GM23338 (cell line): ENCODE results near the gene CDC40. TPM values are rescaled to one million over a fixed set of nuclear protein-coding genes. Genes with fewer than 3 reads are reported as not detected.

Source experiments
- ATAC-seq: fragments of 200-7000 bp; cut with Tn5 transposase; 3 replicates; pipeline ENCODE4 v1.9.1; 2020
- DNase-seq: peaks from one replicate; pipeline ENCODE4 v3.0.0-alpha.2; 2015; ENCODE audit warnings: low spot score
- H2AFZ ChIP-seq: fragments of 200-600 bp; sonication (generic); 2 replicates; pipeline ENCODE4 v1.8.0; 2016; ENCODE audit warnings: antibody characterized with exemption, mild to moderate bottlenecking, moderate library complexity
- H3F3A ChIP-seq: fragments of 200-600 bp; sonication (generic); replicated peaks from 2 replicates; pipeline ENCODE4 v1.8.0; 2017; ENCODE audit warnings: antibody characterized with exemption, mixed run types, low read depth
- H3K27ac ChIP-seq: fragments of 200-600 bp; sonication (generic); 2 replicates; pipeline ENCODE4 v1.6.1; 2016; ENCODE audit warnings: low read depth
- H3K27me3 ChIP-seq: fragments of 200-600 bp; sonication (generic); 2 replicates; pipeline ENCODE4 v1.8.0; 2016; ENCODE audit warnings: mild to moderate bottlenecking, mixed run types, moderate library complexity; ENCODE audit not compliant: insufficient read depth
- H3K36me3 ChIP-seq: fragments of 200-600 bp; sonication (generic); 2 replicates; pipeline ENCODE4 v1.8.0; 2016; ENCODE audit warnings: mild to moderate bottlenecking; ENCODE audit not compliant: insufficient read depth
- H3K4me1 ChIP-seq: fragments of 200-600 bp; sonication (generic); 2 replicates; pipeline ENCODE4 v1.8.0; 2016; ENCODE audit warnings: mild to moderate bottlenecking, moderate library complexity; ENCODE audit not compliant: insufficient read depth
- H3K4me2 ChIP-seq: fragments of 200-600 bp; sonication (generic); 2 replicates; pipeline ENCODE4 v1.7.1; 2017; ENCODE audit warnings: mixed run types
- H3K4me3 ChIP-seq: fragments of 200-600 bp; sonication (generic); 2 replicates; pipeline ENCODE4 v1.6.1; 2016; ENCODE audit warnings: mixed run types
- H3K79me2 ChIP-seq: fragments of 200-600 bp; sonication (generic); replicated peaks from 2 replicates; pipeline ENCODE4 v1.8.0; 2017; ENCODE audit warnings: mild to moderate bottlenecking; ENCODE audit not compliant: insufficient read depth
- H3K9me2 ChIP-seq: fragments of 200-600 bp; sonication (generic); 2 replicates; pipeline ENCODE4 v1.8.0; 2017; ENCODE audit not compliant: insufficient read depth
- H4K20me1 ChIP-seq: fragments of 200-600 bp; sonication (generic); replicated peaks from 2 replicates; pipeline ENCODE4 v1.8.0; 2017; ENCODE audit warnings: mild to moderate bottlenecking; ENCODE audit not compliant: insufficient read depth
- H3K27ac Mint-ChIP-seq: 2 replicates; pipeline ENCODE4 v1.8.0; 2020; ENCODE audit warnings: inconsistent platforms, mild to moderate bottlenecking, moderate library complexity, mixed read lengths
- H3K27me3 Mint-ChIP-seq: 3 replicates; pipeline ENCODE4 v1.8.0; 2022; ENCODE audit warnings: low read depth, mild to moderate bottlenecking, moderate library complexity, mixed read lengths, inconsistent platforms; ENCODE audit not compliant: insufficient read depth, poor library complexity
- H3K36me3 Mint-ChIP-seq: 3 replicates; pipeline ENCODE4 v1.8.0; 2021; ENCODE audit warnings: low read depth, mild to moderate bottlenecking, inconsistent platforms, moderate library complexity, mixed read lengths
- H3K4me1 Mint-ChIP-seq: 3 replicates; pipeline ENCODE4 v1.8.0; 2020; ENCODE audit warnings: mild to moderate bottlenecking, inconsistent platforms, mixed read lengths
- H3K4me3 Mint-ChIP-seq: 3 replicates; pipeline ENCODE4 v1.8.0; 2021; ENCODE audit warnings: moderate library complexity, mild to moderate bottlenecking, inconsistent platforms, mixed read lengths
- H3K9me3 Mint-ChIP-seq: 3 replicates; pipeline ENCODE4 v1.8.0; 2020; ENCODE audit warnings: moderate library complexity, mild to moderate bottlenecking, inconsistent platforms, mixed read lengths
- CREB1 ChIP-seq: fragments of 250-450 bp; sonication (Bioruptor Pico); IDR thresholded peaks from 2 replicates; pipeline ENCODE4 v1.5.0; 2020; ENCODE audit warnings: low read depth, mild to moderate bottlenecking, moderate library complexity
- EZH2 ChIP-seq: fragments of 200-600 bp; sonication (generic); IDR thresholded peaks from one replicate; pipeline ENCODE4 v1.8.0; 2017; ENCODE audit warnings: antibody characterized with exemption, mild to moderate bottlenecking, low read depth; ENCODE audit not compliant: unreplicated experiment
- EZH2phosphoT487 ChIP-seq: fragments of 200-600 bp; sonication (generic); IDR thresholded peaks from one replicate; pipeline ENCODE4 v1.8.1; 2018; ENCODE audit warnings: antibody characterized with exemption; ENCODE audit not compliant: unreplicated experiment
- JUNB ChIP-seq: IDR thresholded peaks from one replicate; pipeline ENCODE4 v1.6.1; 2016; ENCODE audit warnings: antibody characterized with exemption; ENCODE audit not compliant: unreplicated experiment
- POLR2AphosphoS5 ChIP-seq: IDR thresholded peaks from 2 replicates; pipeline ENCODE4 v1.6.1; 2016; ENCODE audit warnings: antibody characterized with exemption, low read depth
- STAT1 ChIP-seq: IDR thresholded peaks from one replicate; pipeline ENCODE4 v1.6.1; 2016; ENCODE audit warnings: antibody characterized with exemption; ENCODE audit not compliant: unreplicated experiment
- ZNF114 ChIP-seq: fragments of 250-450 bp; sonication (Bioruptor Pico); IDR thresholded peaks from 2 replicates; pipeline ENCODE4 v1.5.0; 2020; ENCODE audit warnings: mild to moderate bottlenecking, moderate library complexity
- ZNF331 ChIP-seq: fragments of 250-450 bp; sonication (Bioruptor Pico); IDR thresholded peaks from 2 replicates; pipeline ENCODE4 v1.5.0; 2020; ENCODE audit warnings: low read depth, mild to moderate bottlenecking, moderate library complexity
- polyA plus RNA-seq: library from polyadenylated mRNA; unstranded; fragments of >200 nt; fragmentation: Nextera tagmentation; extraction: Ambion mirVana; gene quantifications from 2 replicates; pipeline ENCODE4 v1.2.1, GENCODE V29; 2016
- total RNA-seq: library from RNA; depleted of rRNA; stranded (reverse); fragments of >200 nt; shearing (Covaris generic); gene quantifications from 2 replicates; pipeline ENCODE4 v1.2.3, GENCODE V29; 2014
- TF ChIP-seq, protein P1 (sequence below), 2 experiments: fragments of 200-600 bp in 1 of 2; sonication (generic) in 1 of 2; conservative IDR thresholded peaks; 2 replicates each; pipeline versions ENCODE4 v1.5.1 to v1.6.1; 2016 to 2017; ENCODE audit warnings: antibody characterized with exemption in 2 of 2, low read depth in 2 of 2, mild to moderate bottlenecking in 2 of 2, moderate library complexity in 1 of 2
- TF ChIP-seq, protein P2 (sequence below): fragments of 250-450 bp; sonication (Bioruptor Pico); IDR thresholded peaks from 2 replicates; pipeline ENCODE4 v1.5.0; 2020; ENCODE audit warnings: mild to moderate bottlenecking, moderate library complexity
- TF ChIP-seq, protein P3 (sequence below): IDR thresholded peaks from 2 replicates; pipeline ENCODE4 v1.6.1; 2016; ENCODE audit warnings: antibody characterized with exemption

Gene CDC40
- total and polyA plus RNA-seq, 2 experiments from 2014 or later = 28.9 to 58.4 TPM

DNA sequence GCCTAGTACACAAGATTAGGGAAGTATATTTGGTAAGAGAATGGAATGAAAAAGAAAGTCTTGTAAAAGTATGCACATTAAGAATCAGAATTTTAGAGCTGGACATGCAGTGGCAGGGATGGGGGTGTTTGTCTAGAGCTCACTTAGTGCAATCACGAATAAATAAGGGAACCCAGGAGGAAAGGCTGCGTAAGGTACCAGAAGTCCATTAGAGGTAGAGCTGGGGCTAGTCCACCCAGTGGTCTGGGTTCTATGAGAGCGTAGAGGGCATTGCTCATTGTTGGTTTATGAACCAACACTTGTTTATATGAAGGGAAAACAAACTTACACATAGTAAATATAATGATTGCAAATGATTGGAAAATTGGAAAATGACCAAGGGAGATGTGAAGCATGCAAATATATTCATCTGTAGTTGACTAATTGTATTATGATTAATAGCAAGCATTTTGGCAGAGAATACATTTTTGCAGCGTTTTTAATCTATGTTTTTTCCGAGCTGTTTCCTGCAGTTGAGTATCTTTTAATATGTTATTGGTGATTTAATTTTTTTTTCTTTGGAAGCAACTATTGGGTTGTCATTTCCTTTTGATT, 3.2 kb downstream of the CDC40 start:
- peaks cover under 1% of the 10 kb centered on the region; the same call in 1 of the 2 replicates for H3K4me1 ChIP-seq
- H3F3A ChIP-seq = no peaks in the 10 kb centered on the region
- peaks cover 8% of the 10 kb centered on the region; the same call in 1 of the 2 replicates for H4K20me1 ChIP-seq
- Mint-ChIP-seq H3K4me1 (peaks cover 2% of the 10 kb centered on the region), H3K27ac (no peak overlapping the region), H3K27me3 (peaks cover 7% of the 10 kb centered on the region), H3K4me3 (no peak overlapping the region), H3K36me3 (no peaks in the 10 kb centered on the region), H3K9me3 (no peaks in the 10 kb centered on the region)
- H3K27ac ChIP-seq = no peak overlapping the region
- DNase-seq = no peak
- peaks cover 86% of the 10 kb centered on the region for H3K79me2 ChIP-seq
- ATAC-seq = no peak
- H3K27me3 ChIP-seq = no peaks in the 10 kb centered on the region
- TF ChIP-seq ZNF331 (CRISPR knock-in tag) (no peak), ZNF114 (CRISPR knock-in tag) (no peak), EZH2 (no peak), JUNB (no peak), POLR2AphosphoS5 (no peak), CREB1 (CRISPR knock-in tag) (no peak), EZH2phosphoT487 (no peak), STAT1 (no peak)
- TF ChIP-seq, protein P1, sequence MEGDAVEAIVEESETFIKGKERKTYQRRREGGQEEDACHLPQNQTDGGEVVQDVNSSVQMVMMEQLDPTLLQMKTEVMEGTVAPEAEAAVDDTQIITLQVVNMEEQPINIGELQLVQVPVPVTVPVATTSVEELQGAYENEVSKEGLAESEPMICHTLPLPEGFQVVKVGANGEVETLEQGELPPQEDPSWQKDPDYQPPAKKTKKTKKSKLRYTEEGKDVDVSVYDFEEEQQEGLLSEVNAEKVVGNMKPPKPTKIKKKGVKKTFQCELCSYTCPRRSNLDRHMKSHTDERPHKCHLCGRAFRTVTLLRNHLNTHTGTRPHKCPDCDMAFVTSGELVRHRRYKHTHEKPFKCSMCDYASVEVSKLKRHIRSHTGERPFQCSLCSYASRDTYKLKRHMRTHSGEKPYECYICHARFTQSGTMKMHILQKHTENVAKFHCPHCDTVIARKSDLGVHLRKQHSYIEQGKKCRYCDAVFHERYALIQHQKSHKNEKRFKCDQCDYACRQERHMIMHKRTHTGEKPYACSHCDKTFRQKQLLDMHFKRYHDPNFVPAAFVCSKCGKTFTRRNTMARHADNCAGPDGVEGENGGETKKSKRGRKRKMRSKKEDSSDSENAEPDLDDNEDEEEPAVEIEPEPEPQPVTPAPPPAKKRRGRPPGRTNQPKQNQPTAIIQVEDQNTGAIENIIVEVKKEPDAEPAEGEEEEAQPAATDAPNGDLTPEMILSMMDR (conservative IDR thresholded peaks at IDR 0.05; ENCODE audit: low read depth in 2 of 2) = no peak
- TF ChIP-seq, protein P2, sequence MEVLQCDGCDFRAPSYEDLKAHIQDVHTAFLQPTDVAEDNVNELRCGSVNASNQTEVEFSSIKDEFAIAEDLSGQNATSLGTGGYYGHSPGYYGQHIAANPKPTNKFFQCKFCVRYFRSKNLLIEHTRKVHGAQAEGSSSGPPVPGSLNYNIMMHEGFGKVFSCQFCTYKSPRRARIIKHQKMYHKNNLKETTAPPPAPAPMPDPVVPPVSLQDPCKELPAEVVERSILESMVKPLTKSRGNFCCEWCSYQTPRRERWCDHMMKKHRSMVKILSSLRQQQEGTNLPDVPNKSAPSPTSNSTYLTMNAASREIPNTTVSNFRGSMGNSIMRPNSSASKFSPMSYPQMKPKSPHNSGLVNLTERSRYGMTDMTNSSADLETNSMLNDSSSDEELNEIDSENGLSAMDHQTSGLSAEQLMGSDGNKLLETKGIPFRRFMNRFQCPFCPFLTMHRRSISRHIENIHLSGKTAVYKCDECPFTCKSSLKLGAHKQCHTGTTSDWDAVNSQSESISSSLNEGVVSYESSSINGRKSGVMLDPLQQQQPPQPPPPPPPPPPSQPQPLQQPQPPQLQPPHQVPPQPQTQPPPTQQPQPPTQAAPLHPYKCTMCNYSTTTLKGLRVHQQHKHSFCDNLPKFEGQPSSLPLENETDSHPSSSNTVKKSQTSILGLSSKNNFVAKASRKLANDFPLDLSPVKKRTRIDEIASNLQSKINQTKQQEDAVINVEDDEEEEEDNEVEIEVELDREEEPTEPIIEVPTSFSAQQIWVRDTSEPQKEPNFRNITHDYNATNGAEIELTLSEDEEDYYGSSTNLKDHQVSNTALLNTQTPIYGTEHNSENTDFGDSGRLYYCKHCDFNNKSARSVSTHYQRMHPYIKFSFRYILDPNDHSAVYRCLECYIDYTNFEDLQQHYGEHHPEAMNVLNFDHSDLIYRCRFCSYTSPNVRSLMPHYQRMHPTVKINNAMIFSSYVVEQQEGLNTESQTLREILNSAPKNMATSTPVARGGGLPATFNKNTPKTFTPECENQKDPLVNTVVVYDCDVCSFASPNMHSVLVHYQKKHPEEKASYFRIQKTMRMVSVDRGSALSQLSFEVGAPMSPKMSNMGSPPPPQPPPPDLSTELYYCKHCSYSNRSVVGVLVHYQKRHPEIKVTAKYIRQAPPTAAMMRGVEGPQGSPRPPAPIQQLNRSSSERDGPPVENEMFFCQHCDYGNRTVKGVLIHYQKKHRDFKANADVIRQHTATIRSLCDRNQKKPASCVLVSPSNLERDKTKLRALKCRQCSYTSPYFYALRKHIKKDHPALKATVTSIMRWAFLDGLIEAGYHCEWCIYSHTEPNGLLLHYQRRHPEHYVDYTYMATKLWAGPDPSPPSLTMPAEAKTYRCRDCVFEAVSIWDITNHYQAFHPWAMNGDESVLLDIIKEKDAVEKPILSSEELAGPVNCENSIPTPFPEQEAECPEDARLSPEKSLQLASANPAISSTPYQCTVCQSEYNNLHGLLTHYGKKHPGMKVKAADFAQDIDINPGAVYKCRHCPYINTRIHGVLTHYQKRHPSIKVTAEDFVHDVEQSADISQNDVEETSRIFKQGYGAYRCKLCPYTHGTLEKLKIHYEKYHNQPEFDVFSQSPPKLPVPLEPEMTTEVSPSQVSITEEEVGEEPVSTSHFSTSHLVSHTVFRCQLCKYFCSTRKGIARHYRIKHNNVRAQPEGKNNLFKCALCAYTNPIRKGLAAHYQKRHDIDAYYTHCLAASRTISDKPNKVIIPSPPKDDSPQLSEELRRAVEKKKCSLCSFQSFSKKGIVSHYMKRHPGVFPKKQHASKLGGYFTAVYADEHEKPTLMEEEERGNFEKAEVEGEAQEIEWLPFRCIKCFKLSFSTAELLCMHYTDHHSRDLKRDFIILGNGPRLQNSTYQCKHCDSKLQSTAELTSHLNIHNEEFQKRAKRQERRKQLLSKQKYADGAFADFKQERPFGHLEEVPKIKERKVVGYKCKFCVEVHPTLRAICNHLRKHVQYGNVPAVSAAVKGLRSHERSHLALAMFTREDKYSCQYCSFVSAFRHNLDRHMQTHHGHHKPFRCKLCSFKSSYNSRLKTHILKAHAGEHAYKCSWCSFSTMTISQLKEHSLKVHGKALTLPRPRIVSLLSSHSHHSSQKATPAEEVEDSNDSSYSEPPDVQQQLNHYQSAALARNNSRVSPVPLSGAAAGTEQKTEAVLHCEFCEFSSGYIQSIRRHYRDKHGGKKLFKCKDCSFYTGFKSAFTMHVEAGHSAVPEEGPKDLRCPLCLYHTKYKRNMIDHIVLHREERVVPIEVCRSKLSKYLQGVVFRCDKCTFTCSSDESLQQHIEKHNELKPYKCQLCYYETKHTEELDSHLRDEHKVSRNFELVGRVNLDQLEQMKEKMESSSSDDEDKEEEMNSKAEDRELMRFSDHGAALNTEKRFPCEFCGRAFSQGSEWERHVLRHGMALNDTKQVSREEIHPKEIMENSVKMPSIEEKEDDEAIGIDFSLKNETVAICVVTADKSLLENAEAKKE (CRISPR knock-in tag) = no peak
- TF ChIP-seq, protein P3, sequence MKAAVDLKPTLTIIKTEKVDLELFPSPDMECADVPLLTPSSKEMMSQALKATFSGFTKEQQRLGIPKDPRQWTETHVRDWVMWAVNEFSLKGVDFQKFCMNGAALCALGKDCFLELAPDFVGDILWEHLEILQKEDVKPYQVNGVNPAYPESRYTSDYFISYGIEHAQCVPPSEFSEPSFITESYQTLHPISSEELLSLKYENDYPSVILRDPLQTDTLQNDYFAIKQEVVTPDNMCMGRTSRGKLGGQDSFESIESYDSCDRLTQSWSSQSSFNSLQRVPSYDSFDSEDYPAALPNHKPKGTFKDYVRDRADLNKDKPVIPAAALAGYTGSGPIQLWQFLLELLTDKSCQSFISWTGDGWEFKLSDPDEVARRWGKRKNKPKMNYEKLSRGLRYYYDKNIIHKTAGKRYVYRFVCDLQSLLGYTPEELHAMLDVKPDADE = no peak
- no peak overlapping the region for H3K4me3 ChIP-seq
- H2AFZ ChIP-seq = no peak overlapping the region
- no peak overlapping the region for H3K4me2 ChIP-seq
- no peaks in the 10 kb centered on the region for H3K9me2 ChIP-seq
- H3K36me3 ChIP-seq = no peaks in the 10 kb centered on the region
